ENCODE measurements around the gene TLE6.

GRCh38 chr19:2982561-2982960 lies 5.2 kb downstream of the TLE6 start:
- TF ChIP-seq CTCF (IDR thresholded peaks at IDR 0.05; ENCODE audit: poor library complexity, severe bottlenecking) (no peak), POLR2AphosphoS5 (IDR thresholded peaks at IDR 0.05) (no peak)
